ENCODE data around the gene QRFPR.
A peak's percentile ranks its signal among the peaks of the same experiment; 100 is the strongest.
"Not testable (repeated sequence)": the region's sequence is repeated elsewhere in the genome, so short reads cannot be mapped to it uniquely, and the experiment has no call there.

The QRFPR gene

GRCh38 chr4:121339824-121340223, 41.0 kb downstream of the QRFPR start:
- DNase-seq: no peak

DNA sequence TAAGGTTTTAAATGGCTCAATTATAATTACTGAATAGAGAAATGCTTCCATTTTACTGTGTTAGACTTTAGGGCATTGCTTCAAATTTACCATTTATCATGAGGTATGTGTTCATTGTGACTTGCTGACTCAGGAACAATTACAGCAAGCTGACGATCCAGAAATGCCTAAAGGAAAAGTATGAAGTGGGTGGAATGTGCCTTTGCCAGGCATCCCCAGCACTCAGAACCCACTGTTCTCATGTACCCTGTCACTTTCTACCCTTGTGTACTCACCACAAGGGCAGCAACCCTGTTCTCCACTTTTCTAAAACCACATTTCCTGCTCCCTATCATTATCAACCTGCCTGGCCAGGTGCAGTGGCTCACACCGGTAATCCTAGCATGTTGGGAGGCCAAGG, 41.5 kb downstream of the QRFPR start:
- DNase-seq: no peak

DNA sequence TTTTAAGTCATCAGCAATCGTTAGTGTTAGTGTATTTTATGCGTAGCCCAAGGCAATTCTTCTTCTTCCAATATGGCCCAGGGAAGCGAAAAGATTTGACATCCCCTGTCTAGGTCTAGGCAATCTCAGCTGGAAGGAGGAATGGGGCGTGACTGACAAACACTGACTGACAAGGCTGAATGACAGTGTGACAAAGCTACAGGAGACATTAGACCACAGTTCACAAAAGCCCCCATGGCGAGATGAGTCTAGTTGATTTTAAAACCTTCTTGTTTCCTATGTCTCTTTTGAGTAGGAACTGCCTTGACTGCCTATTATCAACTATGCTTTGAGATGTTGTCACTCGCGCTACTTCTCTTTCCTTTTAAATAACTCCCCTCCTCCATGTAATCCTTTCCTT, 42.3 kb downstream of the QRFPR start:
- DNase-seq: no peak

- DNase-seq: no peak
These were observed 44.1 kb downstream of the QRFPR start for GRCh38 chr4:121336706-121337105.

- peak in 12 of 56 donors; percentile 2 to 37 (median 8) for DNase-seq
These were observed 50.6 kb downstream of the QRFPR start for GRCh38 chr4:121330180-121330665.

GRCh38 chr4:121326597-121326996, 54.2 kb downstream of the QRFPR start:
- no peak for DNase-seq

DNA sequence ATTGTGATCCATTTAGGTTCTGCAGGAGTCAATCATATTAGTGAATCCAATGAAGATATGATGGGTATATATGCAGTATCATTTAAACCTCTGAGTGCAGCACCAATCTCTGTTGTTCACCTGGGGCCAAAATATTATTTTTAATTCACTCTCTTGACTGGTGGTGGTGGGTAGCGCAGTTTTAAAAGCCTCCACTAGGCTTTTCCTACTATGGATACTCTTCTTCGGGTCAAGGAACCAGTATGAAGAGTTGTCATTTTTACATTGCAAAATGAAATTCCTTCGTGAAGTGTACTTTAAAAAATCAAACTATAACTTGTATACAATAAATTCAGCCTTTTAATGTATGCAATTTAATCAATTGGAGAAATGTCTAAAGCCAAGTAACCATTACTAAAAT, 56.5 kb downstream of the QRFPR start:
- no peak for DNase-seq

- DNase-seq: no peak
These were observed 59.4 kb downstream of the QRFPR start for GRCh38 chr4:121321466-121321865.

GRCh38 chr4:121316091-121316490, 64.7 kb downstream of the QRFPR start:
- no peak for DNase-seq

DNA sequence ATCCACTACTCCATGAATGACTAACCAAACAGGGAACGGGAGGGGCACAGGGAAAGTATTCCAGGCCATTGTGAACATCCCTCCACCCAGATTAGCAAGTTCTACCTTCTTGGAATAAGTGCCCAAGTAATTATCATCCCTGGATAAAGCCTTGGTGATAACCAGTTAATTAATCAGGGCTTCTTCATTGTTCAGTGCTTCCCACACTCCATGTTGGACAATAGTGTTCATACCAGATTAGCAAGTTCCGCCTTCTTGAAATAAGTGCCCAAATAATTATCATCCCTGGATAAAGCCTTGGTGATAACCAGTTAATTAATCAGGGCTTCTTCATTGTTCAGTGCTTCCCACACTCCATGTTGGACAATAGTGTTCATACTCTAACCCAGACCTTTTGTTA, 67.4 kb downstream of the QRFPR start:
- not testable (repeated sequence) for DNase-seq

DNA sequence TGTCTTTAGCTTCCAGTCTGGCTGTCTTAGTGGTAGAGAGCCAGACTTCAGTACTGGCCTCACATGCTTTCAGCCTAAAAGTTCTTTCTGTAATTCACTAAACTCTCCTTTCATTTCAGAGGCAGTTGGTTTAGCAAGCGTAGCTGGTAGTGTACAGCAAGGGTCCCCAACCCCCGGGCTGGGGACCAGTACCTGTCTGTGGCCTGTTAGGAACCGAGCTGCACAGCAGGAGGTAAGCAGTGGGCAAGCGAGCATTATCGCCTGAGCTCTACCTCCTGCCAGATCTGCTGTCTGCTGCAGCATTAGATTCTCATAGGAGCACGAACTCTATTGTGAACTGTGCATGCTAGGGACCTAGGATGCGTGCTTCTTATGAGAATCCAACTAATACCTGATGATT, 72.0 kb downstream of the QRFPR start:
- no peak for DNase-seq

- no peak for DNase-seq
These were observed 72.5 kb downstream of the QRFPR start for GRCh38 chr4:121308328-121308663.

- no peak for DNase-seq
These were observed 73.1 kb downstream of the QRFPR start for GRCh38 chr4:121307445-121308327.

- DNase-seq: no peak
These were observed 73.9 kb downstream of the QRFPR start for GRCh38 chr4:121306931-121307330.

- DNase-seq: no peak
These were observed 75.9 kb downstream of the QRFPR start for GRCh38 chr4:121304893-121305292.

- no peak for DNase-seq
These were observed 81.5 kb downstream of the QRFPR start for GRCh38 chr4:121299367-121299766.

DNA sequence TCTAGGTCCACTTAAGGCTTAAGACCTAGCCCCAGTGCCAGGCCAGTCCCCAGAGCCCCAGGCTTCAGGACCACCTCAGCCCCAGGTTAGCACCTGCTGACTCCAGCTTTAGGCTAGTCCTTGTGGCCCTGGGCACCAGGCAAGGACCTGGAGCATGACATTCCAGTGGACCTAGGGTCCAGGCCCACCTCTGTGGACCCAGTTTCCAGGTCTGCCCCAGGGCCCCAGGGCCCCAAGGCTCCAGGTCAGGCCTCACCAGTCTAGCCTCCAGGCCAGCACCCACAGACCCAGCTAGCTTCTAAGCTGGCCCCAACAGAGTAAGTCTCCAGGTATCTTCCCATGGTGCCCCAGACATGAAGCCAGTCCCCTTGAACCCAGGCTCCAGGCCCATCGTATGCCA, 97.5 kb downstream of the QRFPR start:
- DNase-seq: no peak

DNA sequence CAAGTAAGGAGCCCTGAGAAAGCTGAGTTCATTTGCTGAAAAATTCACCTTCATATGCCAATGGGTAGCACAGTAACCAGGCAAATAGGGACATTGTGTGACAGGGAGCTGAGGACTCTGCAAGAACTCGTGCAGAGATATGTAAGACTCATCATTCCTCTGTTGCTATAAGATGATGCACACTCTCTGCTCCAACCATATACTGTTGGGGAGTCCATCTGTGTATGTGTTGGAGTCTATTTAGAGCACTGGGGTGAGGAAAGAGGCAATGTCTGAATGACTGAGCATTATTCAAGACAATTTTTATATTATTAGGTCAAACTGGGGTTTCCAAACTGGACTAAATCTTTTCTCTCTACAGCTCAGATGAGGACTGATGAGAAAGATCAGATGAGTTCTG, 100.4 kb downstream of the QRFPR start:
- DNase-seq: no peak

DNA sequence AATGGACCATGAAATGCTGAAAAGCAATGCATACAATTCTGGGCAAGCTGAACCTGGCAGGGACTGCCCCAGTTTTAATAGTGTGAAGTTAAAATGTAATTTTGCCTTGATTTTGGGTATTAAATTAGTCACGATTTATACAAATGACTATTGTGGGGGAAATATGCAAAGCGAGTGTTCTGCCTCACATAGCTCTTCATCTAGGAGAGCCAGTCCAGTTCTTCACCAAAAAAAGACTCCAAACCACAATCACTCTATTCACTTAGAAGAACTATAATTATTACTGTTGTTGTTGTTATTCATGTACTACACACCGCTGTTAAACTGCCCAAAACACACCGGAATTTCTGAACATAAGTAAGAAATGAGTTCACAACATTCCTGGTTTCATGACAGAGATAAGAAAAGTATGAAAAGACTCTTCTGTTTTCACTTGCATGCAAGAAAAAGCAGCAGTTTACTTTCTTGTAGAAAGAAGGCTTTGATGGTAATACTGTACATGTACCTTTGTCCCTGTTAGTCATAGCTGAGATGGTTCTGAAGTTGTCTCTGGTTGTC, 101.9 kb downstream of the QRFPR start:
- no peak for DNase-seq
